ENCODE measurements around the gene FBXL17. TPM values are rescaled to one million over a fixed set of nuclear protein-coding genes. Genes with fewer than 3 reads are reported as not detected.

Gene FBXL17
- total and polyA plus RNA-seq, 9 of the 15 experiments (the other 6 are each of a cell fraction or from before 2014, with no cell fraction given), result 0.32 to 5.4 (median 1.8) TPM

GRCh38 chr5:108064302-108064701 is 317.6 kb downstream of the FBXL17 start (continued):
- no peak for TF ChIP-seq HDGF (IDR thresholded peaks at IDR 0.05)

GRCh38 chr5:108061941-108062340 is 320.0 kb downstream of the FBXL17 start:
- intact Hi-C loops (cut with micrococcal nuclease) (no loop called here), in situ Hi-C loops (cut with MboI) (no loop called here)
- no peak overlapping the region for H2AFZ ChIP-seq (ENCODE audit: low read depth, low read length)
- no peaks in the 10 kb centered on the region for H3K9me1 ChIP-seq (ENCODE audit: control insufficient read depth, insufficient read depth, low read length)
- no peaks in the 10 kb centered on the region for H3K79me2 ChIP-seq (ENCODE audit: control insufficient read depth, insufficient read depth, low read length)
- no TSS peak for BruUV-seq (replicated peaks)
- DNase-seq (ENCODE audit: extremely low read depth in 1 of 4, low spot score in 3 of 4) (no peak), ATAC-seq (no peak), FAIRE-seq (no peak)
- H4K20me1 ChIP-seq (replicated peaks; ENCODE audit: control insufficient read depth, insufficient read depth, low read length), result no peaks in the 10 kb centered on the region
- no peak overlapping the region for H3K27ac ChIP-seq (ENCODE audit: extremely low read depth, low read depth, low read length)
- no peaks in the 10 kb centered on the region; the same call in 1 of the 2 replicates for H3K9me3 ChIP-seq (replicated peaks; ENCODE audit: control insufficient read depth, insufficient read depth, low read depth, low read length)
- H3K4me1 ChIP-seq (replicated peaks in 1 of 2; ENCODE audit: control insufficient read depth in 2 of 2, insufficient read depth in 2 of 2, low read length in 2 of 2), result no peaks in the 10 kb centered on the region
- ChIA-PET POLR2A (interaction anchor here (1.2 kb wide), 1 partner anchor 34 kb away, joined by 3 read pairs; no protein-coding TSS in a partner anchor), CTCF (ENCODE audit: low intra/inter-chr PET ratio) (no interaction called here)
- H3K9ac ChIP-seq (ENCODE audit: insufficient read depth in 1 of 2, low read depth in 2 of 2, low read length in 2 of 2), result no peak overlapping the region
- no peaks in the 10 kb centered on the region for H3K36me3 ChIP-seq (ENCODE audit: control insufficient read depth, insufficient read depth, low read length)
- 1% methylated on average over 6 of the region's 6 CpGs for WGBS (ENCODE audit: insufficient coverage, low coverage, missing lambda C conversion rate)
- H3K4me2 ChIP-seq (ENCODE audit: insufficient read depth, low read length), result no peak overlapping the region
- H3K4me3 ChIP-seq, result no peak overlapping the region
- H3K27me3 ChIP-seq (ENCODE audit: control insufficient read depth in 2 of 2, insufficient read depth in 2 of 2, low read length in 2 of 2), result no peaks in the 10 kb centered on the region
- TF ChIP-seq HMG20A (CRISPR knock-in tag; conservative IDR thresholded peaks at IDR 0.05) (no peak), CHD1 (IDR thresholded peaks at IDR 0.05; ENCODE audit: low read length) (no peak), TAF9B (IDR thresholded peaks at IDR 0.05; ENCODE audit: partially characterized antibody) (no peak), FOXP4 (CRISPR knock-in tag; IDR thresholded peaks at IDR 0.05; ENCODE audit: borderline replicate concordance) (no peak), GATA2 (CRISPR knock-in tag; IDR thresholded peaks at IDR 0.05) (no peak), MBD2 (IDR thresholded peaks at IDR 0.05; ENCODE audit: borderline replicate concordance, low read depth) (no peak), ZNF561 (CRISPR knock-in tag; conservative IDR thresholded peaks at IDR 0.05) (no peak), U2AF2 (optimal IDR thresholded peaks at IDR 0.05; ENCODE audit: low read depth, low read length) (no peak), LCOR (CRISPR knock-in tag; IDR thresholded peaks at IDR 0.05) (no peak), XRCC5 (IDR thresholded peaks at IDR 0.05; ENCODE audit: low read depth, low read length) (no peak), CREB3 (tag; conservative IDR thresholded peaks at IDR 0.05; ENCODE audit: low read depth) (no peak), CTBP1 (IDR thresholded peaks at IDR 0.05; ENCODE audit: borderline replicate concordance) (no peak), RNF219 (CRISPR knock-in tag; IDR thresholded peaks at IDR 0.05) (no peak), SNAPC5 (CRISPR knock-in tag; IDR thresholded peaks at IDR 0.05) (no peak), ETS1 (conservative IDR thresholded peaks at IDR 0.05; ENCODE audit: control insufficient read depth, low read depth, low read length) (no peak)

Measured in K562 (cell line).